Measurements from ENCODE around the gene PTPN11. TPM values are rescaled to one million over a fixed set of nuclear protein-coding genes. Genes with fewer than 3 reads are reported as not detected.
"Not testable (repeated sequence)": the region's sequence is repeated elsewhere in the genome, so short reads cannot be mapped to it uniquely, and the experiment has no call there.

The PTPN11 gene
- total RNA-seq, 1 donor from 2014 or later = 100 TPM

GRCh38 chr12:112506513-112507166 is 87.9 kb downstream of the PTPN11 start:
- intact Hi-C loops (cut with micrococcal nuclease) = no loop called here

- intact Hi-C loops (cut with micrococcal nuclease) = no loop called here
Observed at GRCh38 chr12:112513471-112513870, 94.7 kb downstream of the PTPN11 start.

GRCh38 chr12:112514456-112514855 is 95.7 kb downstream of the PTPN11 start:
- intact Hi-C loops (cut with micrococcal nuclease) = no loop called here

- intact Hi-C loops (cut with micrococcal nuclease) = no loop called here
Observed at GRCh38 chr12:112514926-112515642, 96.3 kb downstream of the PTPN11 start.

- intact Hi-C loops (cut with micrococcal nuclease) = no loop called here
Observed at GRCh38 chr12:112515868-112516267, 97.1 kb downstream of the PTPN11 start.

GRCh38 chr12:112517730-112518364 is 99.1 kb downstream of the PTPN11 start:
- intact Hi-C loops (cut with micrococcal nuclease) = no loop called here

GRCh38 chr12:112518365-112518735 is 99.6 kb downstream of the PTPN11 start:
- intact Hi-C loops (cut with micrococcal nuclease) = no loop called here

GRCh38 chr12:112519841-112520340 is 101.1 kb downstream of the PTPN11 start:
- intact Hi-C loops (cut with micrococcal nuclease) = not testable (repeated sequence)

- intact Hi-C loops (cut with micrococcal nuclease) = no loop called here
Observed at GRCh38 chr12:112523856-112524255, 105.1 kb downstream of the PTPN11 start.

GRCh38 chr12:112524269-112524668 is 105.5 kb downstream of the PTPN11 start:
- intact Hi-C loops (cut with micrococcal nuclease) = no loop called here

- intact Hi-C loops (cut with micrococcal nuclease) = no loop called here
Observed at GRCh38 chr12:112524676-112525425, 106.1 kb downstream of the PTPN11 start.

GRCh38 chr12:112525426-112525809 is 106.7 kb downstream of the PTPN11 start:
- intact Hi-C loops (cut with micrococcal nuclease) = no loop called here

GRCh38 chr12:112527082-112527481 is 108.3 kb downstream of the PTPN11 start:
- intact Hi-C loops (cut with micrococcal nuclease) = no loop called here

GRCh38 chr12:112527501-112527900 is 108.8 kb downstream of the PTPN11 start:
- intact Hi-C loops (cut with micrococcal nuclease) = no loop called here

GRCh38 chr12:112528521-112528920 is 109.8 kb downstream of the PTPN11 start:
- intact Hi-C loops (cut with micrococcal nuclease) = no loop called here

- intact Hi-C loops (cut with micrococcal nuclease) = no loop called here
Observed at GRCh38 chr12:112530941-112531340, 112.2 kb downstream of the PTPN11 start.

- intact Hi-C loops (cut with micrococcal nuclease) = no loop called here
Observed at GRCh38 chr12:112532106-112532505, 113.4 kb downstream of the PTPN11 start.

GRCh38 chr12:112533528-112533927 is 114.8 kb downstream of the PTPN11 start:
- intact Hi-C loops (cut with micrococcal nuclease) = no loop called here

GRCh38 chr12:112535017-112535416 is 116.3 kb downstream of the PTPN11 start:
- intact Hi-C loops (cut with micrococcal nuclease) = no loop called here

- intact Hi-C loops (cut with micrococcal nuclease) = no loop called here
Observed at GRCh38 chr12:112535637-112536366, 117.1 kb downstream of the PTPN11 start.

- intact Hi-C loops (cut with micrococcal nuclease) = no loop called here
Observed at GRCh38 chr12:112536367-112536730, 117.6 kb downstream of the PTPN11 start.

Data from T-helper 2 cell treated with Interferon-gamma antibody and Interleukin-4, amounts not matched to agents 100 ng/mL and 5 ng/mL, for 36 hours (primary cell).